Right ventricle myocardium inferior (tissue), 1 donor: ENCODE measurements around the gene AGO1. TPM values are rescaled to one million over a fixed set of nuclear protein-coding genes. Genes with fewer than 3 reads are reported as not detected.
"Not testable (repeated sequence)": the region's sequence is repeated elsewhere in the genome, so short reads cannot be mapped to it uniquely, and the experiment has no call there.

Experiments used
- ATAC-seq: fragments of 200-7000 bp; cut with Tn5 transposase; one replicate; pipeline ENCODE4 v1.9.1; 2020; ENCODE audit warnings: mild to moderate bottlenecking, moderate library complexity
- DNase-seq: peaks from one replicate; pipeline ENCODE4 v3.0.0; 2021; ENCODE audit errors: missing footprints
- intact Hi-C: fragments of 100-400 bp; cut with DNase I; formaldehyde crosslinking; loops from one replicate; pipeline ENCODE4 v1.11.0; 2022
- total RNA-seq: library from RNA; stranded (reverse); fragmentation: NEBNext Ultra II Directional; extraction: Animal tissue kit (Norgen Biotek cat#: 25700); gene quantifications from one replicate; pipeline ENCODE4 v1.2.1, GENCODE V29; 2021
- donor health status: DM: no; HTN: yes; CAD: no; lungs with severe emphysema.

AGO1 gene
- total RNA-seq, 1 donor from 2014 or later, result 17.5 TPM

GRCh38 chr1:35935442-35936388 lies 52.7 kb downstream of the AGO1 start:
- DNase-seq, result no peak
- intact Hi-C loops, result no loop called here
- no peak for ATAC-seq

GRCh38 chr1:35936838-35937237 lies 53.8 kb downstream of the AGO1 start:
- intact Hi-C loops, result no loop called here
- DNase-seq (no peak), ATAC-seq (no peak)

- ATAC-seq (no peak), DNase-seq (no peak)
- intact Hi-C loops, result no loop called here
Measured at GRCh38 chr1:35939484-35939883, 56.5 kb downstream of the AGO1 start.

- DNase-seq (no peak), ATAC-seq (no peak)
- intact Hi-C loops, result no loop called here
Measured at GRCh38 chr1:35945327-35945726, 62.3 kb downstream of the AGO1 start.

GRCh38 chr1:35947547-35947946 lies 64.5 kb downstream of the AGO1 start:
- intact Hi-C loops, result no loop called here
- DNase-seq (no peak), ATAC-seq (no peak)

GRCh38 chr1:35958558-35958957 lies 75.5 kb downstream of the AGO1 start:
- ATAC-seq (no peak), DNase-seq (no peak)
- intact Hi-C loops, result no loop called here

GRCh38 chr1:35959304-35959703 lies 76.3 kb downstream of the AGO1 start:
- ATAC-seq (no peak), DNase-seq (no peak)
- intact Hi-C loops, result no loop called here

GRCh38 chr1:35962952-35963351 lies 79.9 kb downstream of the AGO1 start:
- ATAC-seq, result no peak
- intact Hi-C loops, result no loop called here
- no peak for DNase-seq

GRCh38 chr1:35964277-35964676 lies 81.3 kb downstream of the AGO1 start:
- ATAC-seq, intact Hi-C loops, DNase-seq: not testable (repeated sequence)

GRCh38 chr1:35968396-35968795 lies 85.4 kb downstream of the AGO1 start:
- intact Hi-C loops, result no loop called here
- DNase-seq (no peak), ATAC-seq (no peak)

- intact Hi-C loops, result no loop called here
- ATAC-seq (no peak), DNase-seq (no peak)
Measured at GRCh38 chr1:35971601-35972000, 88.6 kb downstream of the AGO1 start.

- intact Hi-C loops, ATAC-seq, DNase-seq: not testable (repeated sequence)
Measured at GRCh38 chr1:35972631-35973030, 89.6 kb downstream of the AGO1 start.

GRCh38 chr1:35980090-35980489 lies 97.1 kb downstream of the AGO1 start:
- no peak for ATAC-seq
- intact Hi-C loops, result no loop called here

More at GRCh38 chr1:35980090-35980489, 97.1 kb downstream of the AGO1 start:
- no peak for DNase-seq

Other genes with a start within 250 kb of the AGO1 start
- gene PSMB2, start 241.7 kb upstream of the AGO1 start, total RNA-seq, result 38.1 TPM
- 9.8 TPM for gene C1orf216, start 164.3 kb upstream of the AGO1 start, total RNA-seq
- 0.95 TPM for gene CLSPN, start 113.2 kb upstream of the AGO1 start, total RNA-seq
- gene AGO4, start 75.2 kb upstream of the AGO1 start, total RNA-seq, result 16.5 TPM
- 12.0 TPM for gene AGO3, start 47.9 kb downstream of the AGO1 start, total RNA-seq
- gene TEKT2, start 200.9 kb downstream of the AGO1 start, total RNA-seq, result not detected
- gene ADPRS, start 205.7 kb downstream of the AGO1 start, total RNA-seq, result 18.1 TPM
- gene COL8A2, start 242.0 kb downstream of the AGO1 start, total RNA-seq, result 1.0 TPM